Panc1 (cell line): Measurements from ENCODE around the gene WDR70. TPM values are rescaled to one million over a fixed set of nuclear protein-coding genes. Genes with fewer than 3 reads are reported as not detected.

Experiments used
- ATAC-seq: fragments of 200-7000 bp; cut with Tn5 transposase; 2 replicates; pipeline ENCODE4 v1.9.1; 2020; ENCODE audit warnings: mild to moderate bottlenecking, moderate library complexity
- BruUV-seq: library from RNA; stranded (reverse); fragments of 400-500 nt; replicated peaks from 2 replicates; lab custom pipeline; 2021; lab: Mats Ljungman, UMichigan
- CTCF ChIA-PET: fragments of 300-600 bp; sonication (Branson Sonifier 250); formaldehyde crosslinking; loops from one replicate; lab custom pipeline; 2022; ENCODE audit warnings: antibody characterized with exemption; lab: Charles Lee
- POLR2A ChIA-PET: fragments of 300-600 bp; sonication (Branson Sonifier 250); formaldehyde crosslinking; loops from one replicate; lab custom pipeline; 2022; ENCODE audit warnings: antibody characterized with exemption; lab: Charles Lee
- DNase-seq: peaks from one replicate; pipeline ENCODE4 v3.0.0-alpha.2; 2010; ENCODE audit warnings: low read depth, low spot score
- H3K27ac ChIP-seq: 2 replicates; pipeline ENCODE4 v1.5.1; 2011; ENCODE audit warnings: mild to moderate bottlenecking, low read length, inconsistent platforms
- H3K27me3 ChIP-seq: fragments of 200-500 bp; sonication (Bioruptor generic); 2 replicates; pipeline ENCODE4 v1.6.0; 2014; ENCODE audit warnings: low read length, inconsistent platforms; ENCODE audit not compliant: control insufficient read depth, insufficient read depth
- H3K36me3 ChIP-seq: fragments of 200-500 bp; sonication (Bioruptor generic); 2 replicates; pipeline ENCODE4 v1.5.1; 2014; ENCODE audit warnings: inconsistent platforms, mild to moderate bottlenecking, low read length, moderate library complexity; ENCODE audit not compliant: control insufficient read depth, insufficient read depth
- H3K4me1 ChIP-seq: 2 replicates; pipeline ENCODE4 v1.5.1; 2011; ENCODE audit warnings: inconsistent platforms, mild to moderate bottlenecking, low read length, moderate library complexity; ENCODE audit not compliant: control insufficient read depth, insufficient read depth
- H3K4me3 ChIP-seq, 2 experiments: 2 replicates each; pipeline ENCODE4 v1.5.1; 2011 to 2012; ENCODE audit warnings: low read depth in 2 of 2, low read length in 2 of 2, mild to moderate bottlenecking in 2 of 2, inconsistent platforms in 1 of 2, moderate library complexity in 1 of 2
- H3K9me3 ChIP-seq: fragments of 200-500 bp; sonication (Bioruptor generic); 2 replicates; pipeline ENCODE4 v1.5.1; 2014; ENCODE audit warnings: low read depth, mild to moderate bottlenecking, inconsistent platforms, low read length, moderate library complexity; ENCODE audit not compliant: control insufficient read depth, insufficient read depth
- POLR2AphosphoS5 ChIP-seq: IDR thresholded peaks from 2 replicates; pipeline ENCODE4 v1.6.1; 2012; ENCODE audit warnings: mild to moderate bottlenecking, low read depth, low read length, moderate library complexity
- SIN3A ChIP-seq: IDR thresholded peaks from 2 replicates; pipeline ENCODE4 v1.6.1; 2012; ENCODE audit warnings: low read depth, mild to moderate bottlenecking, low read length, moderate library complexity, borderline replicate concordance; ENCODE audit not compliant: insufficient read depth
- TCF7L2 ChIP-seq: IDR thresholded peaks from 2 replicates; pipeline ENCODE4 v1.6.1; 2011; ENCODE audit warnings: mild to moderate bottlenecking, low read depth, low read length, inconsistent platforms
- in situ Hi-C: cut with HindIII; loops from 2 replicates; pipeline ENCODE4 v1.10.0; 2016; ENCODE audit warnings: low sequenced_read_pairs, low pct_unique_long_range_greater_than_20kb
- intact Hi-C: fragments of 100-400 bp; cut with micrococcal nuclease; formaldehyde crosslinking; loops from one replicate; pipeline ENCODE4 v1.10.0; 2022; ENCODE audit not compliant: unreplicated experiment
- total RNA-seq: library from RNA; stranded (reverse); gene quantifications from one replicate; pipeline ENCODE4 v1.2.1, GENCODE V29; 2021; ENCODE audit not compliant: unreplicated experiment
- TF ChIP-seq, protein P1 (sequence below): fragments of 450-650 bp; IDR thresholded peaks from 2 replicates; pipeline ENCODE4 v1.5.1; 2017; ENCODE audit warnings: mild to moderate bottlenecking
- TF ChIP-seq, protein P2 (sequence below), 2 experiments: IDR thresholded peaks; 2 replicates each; pipeline ENCODE4 v1.6.1; 2011 to 2012; ENCODE audit warnings: low read depth in 2 of 2, control low read depth in 1 of 2, low read length in 1 of 2, mild to moderate bottlenecking in 1 of 2, moderate library complexity in 1 of 2; ENCODE audit not compliant: insufficient read depth in 1 of 2

The WDR70 gene
- total RNA-seq, 1 experiment from 2014 or later, result 29.5 TPM

GRCh38 chr5:37637165-37637845 lies 258.2 kb downstream of the WDR70 start:
- no peaks in the 10 kb centered on the region for H3K36me3 ChIP-seq
- in situ Hi-C loops, result no loop called here
- no peak overlapping the region for H3K27ac ChIP-seq
- TF ChIP-seq, protein P1, sequence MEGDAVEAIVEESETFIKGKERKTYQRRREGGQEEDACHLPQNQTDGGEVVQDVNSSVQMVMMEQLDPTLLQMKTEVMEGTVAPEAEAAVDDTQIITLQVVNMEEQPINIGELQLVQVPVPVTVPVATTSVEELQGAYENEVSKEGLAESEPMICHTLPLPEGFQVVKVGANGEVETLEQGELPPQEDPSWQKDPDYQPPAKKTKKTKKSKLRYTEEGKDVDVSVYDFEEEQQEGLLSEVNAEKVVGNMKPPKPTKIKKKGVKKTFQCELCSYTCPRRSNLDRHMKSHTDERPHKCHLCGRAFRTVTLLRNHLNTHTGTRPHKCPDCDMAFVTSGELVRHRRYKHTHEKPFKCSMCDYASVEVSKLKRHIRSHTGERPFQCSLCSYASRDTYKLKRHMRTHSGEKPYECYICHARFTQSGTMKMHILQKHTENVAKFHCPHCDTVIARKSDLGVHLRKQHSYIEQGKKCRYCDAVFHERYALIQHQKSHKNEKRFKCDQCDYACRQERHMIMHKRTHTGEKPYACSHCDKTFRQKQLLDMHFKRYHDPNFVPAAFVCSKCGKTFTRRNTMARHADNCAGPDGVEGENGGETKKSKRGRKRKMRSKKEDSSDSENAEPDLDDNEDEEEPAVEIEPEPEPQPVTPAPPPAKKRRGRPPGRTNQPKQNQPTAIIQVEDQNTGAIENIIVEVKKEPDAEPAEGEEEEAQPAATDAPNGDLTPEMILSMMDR, result no peak
- TF ChIP-seq, protein P2, sequence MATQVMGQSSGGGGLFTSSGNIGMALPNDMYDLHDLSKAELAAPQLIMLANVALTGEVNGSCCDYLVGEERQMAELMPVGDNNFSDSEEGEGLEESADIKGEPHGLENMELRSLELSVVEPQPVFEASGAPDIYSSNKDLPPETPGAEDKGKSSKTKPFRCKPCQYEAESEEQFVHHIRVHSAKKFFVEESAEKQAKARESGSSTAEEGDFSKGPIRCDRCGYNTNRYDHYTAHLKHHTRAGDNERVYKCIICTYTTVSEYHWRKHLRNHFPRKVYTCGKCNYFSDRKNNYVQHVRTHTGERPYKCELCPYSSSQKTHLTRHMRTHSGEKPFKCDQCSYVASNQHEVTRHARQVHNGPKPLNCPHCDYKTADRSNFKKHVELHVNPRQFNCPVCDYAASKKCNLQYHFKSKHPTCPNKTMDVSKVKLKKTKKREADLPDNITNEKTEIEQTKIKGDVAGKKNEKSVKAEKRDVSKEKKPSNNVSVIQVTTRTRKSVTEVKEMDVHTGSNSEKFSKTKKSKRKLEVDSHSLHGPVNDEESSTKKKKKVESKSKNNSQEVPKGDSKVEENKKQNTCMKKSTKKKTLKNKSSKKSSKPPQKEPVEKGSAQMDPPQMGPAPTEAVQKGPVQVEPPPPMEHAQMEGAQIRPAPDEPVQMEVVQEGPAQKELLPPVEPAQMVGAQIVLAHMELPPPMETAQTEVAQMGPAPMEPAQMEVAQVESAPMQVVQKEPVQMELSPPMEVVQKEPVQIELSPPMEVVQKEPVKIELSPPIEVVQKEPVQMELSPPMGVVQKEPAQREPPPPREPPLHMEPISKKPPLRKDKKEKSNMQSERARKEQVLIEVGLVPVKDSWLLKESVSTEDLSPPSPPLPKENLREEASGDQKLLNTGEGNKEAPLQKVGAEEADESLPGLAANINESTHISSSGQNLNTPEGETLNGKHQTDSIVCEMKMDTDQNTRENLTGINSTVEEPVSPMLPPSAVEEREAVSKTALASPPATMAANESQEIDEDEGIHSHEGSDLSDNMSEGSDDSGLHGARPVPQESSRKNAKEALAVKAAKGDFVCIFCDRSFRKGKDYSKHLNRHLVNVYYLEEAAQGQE (IDR thresholded peaks at IDR 0.05; ENCODE audit: insufficient read depth in 1 of 2, low read depth in 2 of 2, low read length in 1 of 2), result no peak
- TF ChIP-seq POLR2AphosphoS5 (no peak), TCF7L2 (no peak), SIN3A (no peak)
- H3K4me3 ChIP-seq, result no peak overlapping the region
- no peaks in the 10 kb centered on the region for H3K9me3 ChIP-seq
- intact Hi-C loops, result no loop called here
- no peaks in the 10 kb centered on the region for H3K27me3 ChIP-seq
- no peaks in the 10 kb centered on the region for H3K4me1 ChIP-seq
- BruUV-seq, result no TSS peak
- CTCF ChIA-PET, result interaction anchor here (0.5 kb wide), 1 partner anchor 352 kb away, joined by 3 read pairs; no protein-coding TSS in a partner anchor
- ATAC-seq, result no peak
- no peak for DNase-seq
- POLR2A ChIA-PET, result no interaction called here

DNA sequence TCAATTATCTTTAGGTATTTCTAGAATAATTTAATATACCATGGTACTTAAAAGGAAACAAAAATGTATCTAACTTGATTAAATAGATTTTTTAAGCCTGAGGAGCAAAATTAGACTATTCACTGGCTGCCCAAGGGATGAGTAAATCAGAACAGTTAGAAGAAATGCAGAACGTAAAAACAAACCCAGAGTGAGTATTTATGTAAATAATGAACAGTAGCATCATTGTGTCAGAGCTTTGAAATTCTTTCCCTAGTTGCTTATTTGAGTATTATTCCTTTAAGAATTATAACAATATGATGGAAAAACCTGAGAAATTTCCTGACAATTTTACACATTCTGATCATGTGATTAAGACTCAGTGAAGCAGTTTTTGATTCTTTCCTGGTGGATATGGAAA lies 259.8 kb downstream of the WDR70 start:
- Histone ChIP-seq H3K27ac (no peak overlapping the region), H3K4me3 (no peak overlapping the region), H3K27me3 (no peaks in the 10 kb centered on the region), H3K4me1 (no peaks in the 10 kb centered on the region), H3K9me3 (no peaks in the 10 kb centered on the region), H3K36me3 (no peaks in the 10 kb centered on the region)
- POLR2A ChIA-PET, result no interaction called here
- CTCF ChIA-PET, result no interaction called here
- no peak for ATAC-seq
- BruUV-seq, result no TSS peak
- in situ Hi-C loops, result no loop called here
- intact Hi-C loops, result no loop called here
- TF ChIP-seq, protein P1, result no peak
- TF ChIP-seq TCF7L2, result no peak
- TF ChIP-seq, protein P2 (IDR thresholded peaks at IDR 0.05; ENCODE audit: insufficient read depth in 1 of 2, low read depth in 2 of 2, low read length in 1 of 2), result no peak
- no peak for TF ChIP-seq POLR2AphosphoS5
- TF ChIP-seq SIN3A, result no peak
- DNase-seq, result no peak
